HG03342 (cell line): ENCODE measurements around the gene RBP5.

Experiments
- ATAC-seq: cut with Tn5 transposase; IDR thresholded peaks from one replicate; pipeline ENCODE4 v1.9.1; 2021; ENCODE audit warnings: mild to moderate bottlenecking, moderate library complexity; ENCODE audit not compliant: unreplicated experiment

The RBP5 gene, protein sequence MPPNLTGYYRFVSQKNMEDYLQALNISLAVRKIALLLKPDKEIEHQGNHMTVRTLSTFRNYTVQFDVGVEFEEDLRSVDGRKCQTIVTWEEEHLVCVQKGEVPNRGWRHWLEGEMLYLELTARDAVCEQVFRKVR

DNA sequence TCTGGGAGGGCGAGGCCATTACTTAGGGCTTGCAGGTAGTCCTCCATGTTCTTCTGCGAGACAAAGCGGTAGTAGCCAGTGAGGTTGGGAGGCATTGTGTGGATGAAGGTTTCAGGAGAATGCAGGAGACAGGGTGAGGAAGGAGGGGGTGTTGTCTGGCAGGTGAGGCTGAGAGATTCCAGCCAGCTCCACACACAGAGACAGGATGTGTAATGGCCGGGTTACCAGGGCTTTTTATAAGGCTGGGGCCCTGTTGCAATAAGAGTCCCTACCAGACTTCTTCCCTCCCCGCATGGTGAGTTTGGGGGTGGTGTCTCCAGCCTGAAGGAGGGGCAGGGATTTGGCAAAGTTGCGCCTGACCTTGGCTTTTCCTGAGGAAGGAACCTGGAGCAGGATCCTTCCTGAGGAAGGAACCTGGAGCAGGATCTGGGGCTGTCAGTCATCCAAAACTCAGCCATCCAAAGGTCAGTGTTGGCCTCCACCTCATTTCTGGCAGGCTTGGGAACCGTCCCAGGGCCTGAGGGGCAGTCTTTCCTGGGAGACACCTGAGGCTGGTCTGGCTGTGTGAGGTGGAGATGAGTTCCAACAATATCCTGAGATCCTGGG is at the start of gene RBP5:
RBP5 (minus strand) TSS at position 209 of the 606 bp plus-strand sequence; CDS start at position 95, 114 bp downstream.
- ATAC-seq = no peak

DNA sequence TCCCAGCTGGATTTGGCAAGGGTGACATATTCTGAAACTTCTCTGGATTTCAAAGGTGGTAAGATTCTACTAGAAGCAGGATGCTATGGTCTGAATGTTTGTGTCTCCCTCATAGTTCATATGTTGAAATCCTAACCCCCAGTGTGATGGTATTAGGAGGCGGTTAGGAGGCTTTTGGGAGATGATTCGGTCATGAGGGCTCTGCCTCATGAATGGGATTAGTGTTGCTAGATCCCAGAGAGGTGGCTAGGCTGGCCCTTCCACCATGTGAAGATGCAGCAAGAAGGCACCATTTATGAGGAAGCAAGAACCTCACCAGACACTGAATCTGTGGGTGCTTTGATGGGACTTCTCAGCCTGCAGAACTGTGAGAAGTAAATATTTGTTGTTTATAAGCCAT is 49.8 kb upstream of the RBP5 start:
- no peak for ATAC-seq

DNA sequence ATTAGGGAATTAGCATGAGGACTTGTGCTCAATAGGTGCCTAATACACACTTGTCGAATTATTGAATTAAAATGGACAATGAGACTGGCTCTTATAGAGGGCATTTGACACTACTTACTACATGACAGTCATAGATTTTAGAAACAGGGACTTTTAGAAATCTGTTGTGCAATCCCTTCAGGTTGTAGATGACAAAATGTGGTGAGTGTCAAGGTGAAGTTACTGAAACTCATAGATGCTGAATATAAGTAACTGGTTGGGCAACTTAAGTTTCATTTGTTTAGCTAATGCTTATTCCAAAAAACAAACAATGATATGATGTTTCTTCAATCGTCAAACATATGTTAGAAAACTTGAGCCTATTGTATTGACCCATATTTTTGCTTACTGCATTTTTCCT is 47.9 kb upstream of the RBP5 start:
- ATAC-seq = no peak

DNA sequence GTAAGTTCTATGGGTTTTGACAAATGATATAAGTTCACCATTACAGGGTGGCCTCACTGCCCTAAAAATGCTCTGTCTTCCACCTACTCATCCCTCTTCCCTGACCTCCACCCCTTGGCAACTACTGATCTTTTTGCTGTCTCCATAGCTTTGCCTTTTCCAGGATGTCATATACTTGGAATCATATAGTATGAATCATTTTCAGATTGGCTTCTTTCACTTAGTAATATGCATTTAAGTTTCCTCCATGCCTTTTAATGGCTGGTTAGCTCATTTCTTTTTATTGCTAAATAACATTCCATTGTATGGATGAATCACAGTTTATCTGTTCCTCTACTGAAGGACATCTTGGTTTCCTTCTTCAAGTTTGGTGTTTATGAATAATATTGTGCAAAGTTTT is 46.8 kb upstream of the RBP5 start:
- no peak for ATAC-seq

DNA sequence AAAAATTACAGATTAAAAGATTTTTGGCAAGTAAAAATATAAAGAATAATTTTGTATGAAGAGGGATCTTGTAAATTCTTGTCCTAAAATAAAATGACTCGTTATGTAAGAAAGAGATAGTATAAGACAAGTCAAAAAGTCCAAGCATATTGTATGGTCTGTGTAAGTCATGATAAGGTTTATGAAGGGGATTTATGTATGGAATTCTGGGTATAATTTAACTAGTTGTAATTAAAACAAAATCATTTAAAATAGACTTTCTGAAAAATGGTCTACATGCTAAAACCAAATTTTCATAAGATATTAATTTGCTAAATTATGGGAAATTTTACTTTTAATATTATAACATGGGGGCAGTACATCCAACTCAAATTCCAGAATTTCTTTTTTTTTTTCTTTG is 43.2 kb upstream of the RBP5 start:
- ATAC-seq = no peak

DNA sequence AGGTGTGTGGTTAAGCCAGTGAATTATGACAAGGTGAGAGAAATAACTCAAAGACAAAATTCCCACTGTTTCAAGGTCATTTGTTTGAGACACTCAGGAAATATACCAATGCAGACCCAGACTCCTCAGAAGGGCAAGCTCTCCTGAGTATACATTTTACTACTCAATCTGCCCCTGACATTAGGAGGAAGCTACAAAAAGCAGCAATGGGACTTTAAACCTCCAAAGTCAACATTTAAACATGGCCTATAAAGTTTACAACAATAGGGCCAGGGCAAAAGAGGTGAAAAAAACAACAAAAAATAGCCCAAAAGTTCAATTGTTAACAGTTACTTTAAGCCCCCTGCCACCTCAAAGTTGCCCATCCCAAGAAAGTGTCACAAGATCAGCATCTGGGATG is 41.3 kb upstream of the RBP5 start:
- ATAC-seq = no peak

DNA sequence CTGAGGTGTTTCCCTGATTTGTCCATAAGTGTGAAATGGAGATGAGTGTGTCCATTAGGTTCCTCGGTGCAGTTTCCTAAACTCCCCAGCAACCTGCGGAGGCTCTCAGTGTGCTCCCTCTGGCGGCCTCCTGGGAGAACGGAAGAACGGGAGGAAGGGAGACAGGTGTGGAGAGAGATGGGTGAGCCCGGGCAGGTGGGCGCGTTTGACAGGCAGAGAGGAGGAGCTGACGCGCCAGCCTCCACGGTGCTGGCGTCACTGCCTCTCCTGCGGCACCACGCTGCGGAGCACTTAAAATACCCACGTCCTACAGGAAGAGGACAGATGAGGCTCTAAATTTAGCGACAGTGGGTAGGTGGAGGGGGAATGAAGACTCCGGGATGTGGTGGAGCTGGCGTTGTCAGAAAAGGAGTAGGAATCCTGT is 34.0 kb upstream of the RBP5 start:
- no peak for ATAC-seq

DNA sequence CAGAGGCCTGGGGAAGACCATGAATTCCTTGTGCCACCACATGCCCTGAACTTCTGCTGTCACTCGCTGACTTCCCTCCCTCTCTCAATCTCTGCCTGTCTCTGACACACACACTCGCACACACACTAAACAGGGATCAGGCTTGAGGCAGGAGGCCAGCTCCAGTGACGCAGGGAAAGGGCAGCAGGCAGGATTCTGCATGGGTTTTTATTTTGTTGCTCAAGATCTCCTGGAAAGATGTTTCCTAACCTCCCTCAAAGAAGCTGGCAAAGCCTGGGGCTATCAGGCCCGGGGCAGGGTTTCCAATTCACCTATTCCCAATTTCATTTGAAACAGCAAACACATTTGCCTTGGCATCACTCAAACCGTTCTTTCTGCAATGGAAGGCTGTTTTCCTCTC is 33.1 kb upstream of the RBP5 start:
- no peak for ATAC-seq

DNA sequence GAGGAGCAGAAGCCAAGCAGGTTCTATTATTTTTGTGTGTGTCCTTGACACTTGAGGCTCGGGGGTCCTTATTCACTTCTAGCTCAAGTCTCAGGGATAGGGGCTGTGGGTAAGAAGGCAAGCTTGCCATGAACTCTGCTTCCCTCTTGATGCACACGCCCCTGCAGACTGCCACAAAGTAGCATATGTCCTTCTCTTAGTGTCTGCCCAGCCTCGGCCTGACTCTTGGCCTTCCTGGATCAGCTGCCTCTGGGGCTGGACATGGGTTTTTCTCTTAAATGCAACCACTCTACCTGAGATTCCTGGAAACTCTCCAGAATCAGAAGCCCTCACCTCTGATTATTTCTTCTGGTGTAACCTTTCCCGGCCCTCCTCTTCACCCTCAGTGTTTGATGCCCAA is 32.6 kb upstream of the RBP5 start:
- no peak for ATAC-seq

DNA sequence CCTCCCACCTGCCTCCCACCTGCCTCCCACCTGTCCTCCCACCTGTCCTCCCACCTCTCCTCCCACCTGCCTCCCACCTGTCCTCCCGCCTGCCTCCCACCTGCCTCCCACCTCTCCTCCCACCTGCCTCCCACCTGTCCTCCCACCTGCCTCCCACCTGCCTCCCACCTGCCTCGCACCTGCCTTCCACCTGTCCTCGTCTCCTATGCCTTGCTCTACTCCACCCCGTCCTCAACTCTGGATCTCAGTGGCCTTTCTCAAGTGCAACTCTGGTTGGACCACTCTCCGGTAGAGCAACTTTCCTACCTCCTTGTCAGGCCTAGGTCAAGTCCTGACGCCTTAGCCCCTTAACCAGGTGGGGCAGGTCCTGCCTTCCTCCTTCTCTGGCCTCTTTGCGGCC is 31.5 kb upstream of the RBP5 start:
- ATAC-seq = no peak

DNA sequence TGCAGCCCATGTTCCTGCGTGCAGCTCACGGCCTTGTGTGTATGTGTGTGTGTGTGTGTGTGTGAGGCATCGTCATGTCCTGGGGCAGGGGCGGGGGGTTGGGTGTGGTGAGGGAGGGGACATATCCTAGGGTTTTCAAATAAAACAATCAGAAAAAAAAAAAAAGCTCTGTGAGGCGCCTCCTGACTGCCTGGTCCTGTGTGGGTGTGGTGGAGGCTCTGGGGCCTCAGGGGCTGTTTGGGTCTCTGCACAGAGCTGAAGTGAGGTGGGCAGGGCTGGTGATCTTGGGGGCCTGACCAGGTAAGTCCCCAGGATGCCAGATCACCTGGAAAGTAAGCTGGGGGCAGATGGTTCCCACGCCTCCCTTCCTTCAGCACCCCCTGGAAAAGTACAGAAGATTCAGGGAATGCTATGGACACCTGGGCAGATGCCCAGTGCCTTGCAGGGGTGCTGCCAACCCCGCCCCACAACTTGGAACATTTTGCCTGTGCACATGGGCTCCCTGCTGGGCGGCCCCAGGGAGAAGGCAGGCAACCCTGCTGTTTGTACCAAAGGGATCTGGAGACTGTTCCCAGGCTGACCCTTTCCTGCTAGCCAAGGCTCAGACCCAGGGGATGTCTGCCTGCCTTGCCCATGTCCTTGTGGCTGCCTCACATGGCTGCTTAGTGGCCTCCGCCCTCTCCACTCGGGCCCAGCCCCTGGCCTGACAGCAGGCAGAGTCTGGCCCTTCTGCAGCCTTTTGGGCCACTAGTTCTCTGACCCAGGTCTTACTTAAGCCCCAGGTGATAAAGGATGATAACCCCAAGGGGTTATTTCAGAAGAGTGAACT is 30.3 kb upstream of the RBP5 start:
- ATAC-seq = no peak

DNA sequence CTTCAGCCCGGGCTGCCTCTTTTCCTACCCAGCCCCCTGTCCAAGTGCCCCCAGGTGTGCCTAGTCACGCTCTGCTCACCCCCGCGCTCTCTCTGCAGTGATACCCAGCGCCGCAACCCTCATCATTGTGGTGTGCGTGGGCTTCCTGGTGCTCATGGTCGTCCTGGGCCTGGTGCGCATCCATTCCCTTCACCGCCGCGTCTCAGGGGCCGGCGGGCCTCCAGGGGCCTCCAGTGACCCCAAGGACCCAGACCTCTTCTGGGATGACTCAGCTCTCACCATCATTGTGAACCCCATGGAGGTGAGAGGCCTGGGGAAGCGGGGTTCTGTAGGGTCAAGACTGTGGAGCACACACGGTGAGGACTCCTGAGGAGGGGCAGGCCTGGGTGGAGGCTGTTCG is 28.7 kb upstream of the RBP5 start:
- ATAC-seq = no peak

DNA sequence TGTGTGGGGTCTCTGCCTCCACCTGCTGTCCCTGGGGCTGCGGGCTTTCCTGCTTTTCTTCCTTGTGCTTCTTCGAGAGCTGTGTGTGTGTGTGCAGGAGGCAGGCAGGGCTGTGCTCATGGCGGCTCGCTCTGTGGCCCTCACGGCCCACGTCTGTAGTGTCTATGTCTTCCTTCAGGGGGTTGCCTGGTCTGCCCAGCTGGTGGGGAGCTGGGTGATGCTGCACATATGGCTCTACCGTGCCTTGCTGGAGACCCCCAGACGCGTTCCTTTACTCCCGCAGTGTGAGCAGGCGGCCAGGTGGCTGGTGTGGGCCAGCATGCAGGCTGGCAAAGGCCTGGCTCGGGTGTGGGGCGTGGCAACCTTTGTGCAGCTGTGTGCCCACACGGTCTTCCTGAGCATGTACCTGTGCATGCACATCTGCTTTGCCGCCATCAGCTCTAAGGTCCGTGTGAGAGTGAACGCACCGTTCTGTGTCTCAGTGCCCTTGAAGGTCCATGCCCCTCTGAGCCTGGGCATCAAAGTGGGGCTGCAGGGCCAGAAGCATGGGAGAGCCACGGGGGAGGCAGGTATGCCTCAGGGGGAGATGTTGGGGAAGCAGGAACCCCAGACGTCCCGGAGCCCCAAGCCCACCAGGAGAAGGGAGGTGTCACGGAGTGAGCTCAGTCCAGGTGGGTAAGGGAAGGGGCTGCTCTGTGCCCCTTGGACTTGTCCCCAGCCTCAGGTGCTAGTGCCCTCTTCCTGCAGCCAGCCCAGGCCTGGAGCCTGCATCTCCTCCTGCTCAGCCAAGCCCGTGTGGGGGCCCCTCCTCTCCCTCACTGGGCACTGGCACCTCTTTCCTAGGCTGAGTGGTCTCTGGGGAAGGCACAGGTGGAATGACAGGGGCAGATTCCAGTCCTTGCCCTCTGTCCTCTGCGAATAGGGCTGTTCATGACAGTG is 27.8 kb upstream of the RBP5 start:
- ATAC-seq = no peak

DNA sequence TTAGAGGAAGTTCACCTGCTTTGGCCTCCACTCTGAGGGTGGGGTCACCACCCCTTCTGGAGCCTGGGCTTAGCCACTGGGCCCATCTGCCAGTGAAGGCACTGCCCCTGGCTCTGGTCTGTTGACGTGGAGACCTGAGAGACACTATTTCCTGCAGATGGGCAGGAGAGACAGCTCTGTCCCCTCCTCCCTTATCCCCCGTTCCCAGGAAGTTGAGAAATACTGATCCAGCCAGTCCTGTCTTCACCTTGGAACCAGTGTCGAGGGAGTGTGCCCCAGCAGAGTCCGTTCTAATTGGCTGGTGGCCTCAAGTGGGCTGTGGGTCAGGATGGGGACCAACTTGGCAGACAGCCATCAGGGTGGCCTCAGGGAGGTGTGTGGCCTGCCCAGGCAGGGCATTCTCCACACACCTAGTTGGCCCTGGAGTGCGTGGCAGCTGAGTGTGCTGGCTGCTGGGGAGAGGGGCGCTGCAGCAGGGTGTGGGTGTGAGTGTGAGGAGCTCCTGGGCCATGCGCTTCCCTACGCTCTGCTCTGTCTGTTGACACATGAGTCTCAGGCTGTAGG is 26.9 kb upstream of the RBP5 start:
- no peak for ATAC-seq

DNA sequence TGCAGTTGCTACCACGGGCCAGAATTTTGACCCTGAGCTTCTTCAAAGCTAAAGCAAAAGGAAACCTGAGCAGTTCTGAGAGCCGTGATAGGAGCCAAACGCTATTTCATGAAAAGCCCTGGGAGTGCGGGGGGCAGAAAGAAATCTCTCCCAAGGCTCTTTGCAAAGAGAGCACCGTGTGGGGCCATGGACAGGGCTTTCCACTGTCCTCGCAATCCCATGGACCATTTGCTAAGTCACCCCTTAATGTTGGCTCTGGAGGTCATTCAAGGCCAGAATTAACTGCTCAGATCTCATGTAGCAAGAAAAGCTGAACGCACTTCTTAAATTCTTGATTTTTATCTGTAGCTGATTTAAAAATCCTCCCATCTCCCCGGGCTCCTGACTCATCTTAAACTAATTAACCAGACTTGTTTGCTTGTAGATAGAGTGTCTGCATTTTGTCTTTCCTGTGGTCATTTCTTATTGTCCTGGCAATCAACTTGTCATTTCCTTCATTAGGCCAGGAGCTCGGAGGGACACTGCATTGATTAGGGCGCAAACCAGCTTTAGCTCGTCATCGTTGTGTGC is 26.3 kb upstream of the RBP5 start:
- no peak for ATAC-seq

DNA sequence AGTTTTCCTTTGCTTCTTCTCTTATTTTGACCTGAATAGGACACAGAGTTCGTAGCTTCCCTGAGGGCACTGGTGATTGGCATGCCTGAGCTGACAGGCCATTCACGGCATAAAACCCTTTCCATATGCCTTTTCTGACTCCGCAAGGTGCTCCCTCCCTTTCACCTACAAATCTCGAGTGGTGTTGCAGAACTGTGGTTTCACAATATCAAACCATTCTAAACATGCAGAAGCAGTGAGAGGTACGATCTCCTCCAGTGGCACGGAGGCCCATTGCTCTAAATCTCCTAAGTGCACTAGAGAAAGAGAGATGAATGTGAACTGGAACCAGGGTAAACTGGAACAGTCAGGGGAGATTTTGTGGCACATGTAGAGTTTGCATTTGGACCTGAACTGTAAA is 25.4 kb upstream of the RBP5 start:
- ATAC-seq = no peak

DNA sequence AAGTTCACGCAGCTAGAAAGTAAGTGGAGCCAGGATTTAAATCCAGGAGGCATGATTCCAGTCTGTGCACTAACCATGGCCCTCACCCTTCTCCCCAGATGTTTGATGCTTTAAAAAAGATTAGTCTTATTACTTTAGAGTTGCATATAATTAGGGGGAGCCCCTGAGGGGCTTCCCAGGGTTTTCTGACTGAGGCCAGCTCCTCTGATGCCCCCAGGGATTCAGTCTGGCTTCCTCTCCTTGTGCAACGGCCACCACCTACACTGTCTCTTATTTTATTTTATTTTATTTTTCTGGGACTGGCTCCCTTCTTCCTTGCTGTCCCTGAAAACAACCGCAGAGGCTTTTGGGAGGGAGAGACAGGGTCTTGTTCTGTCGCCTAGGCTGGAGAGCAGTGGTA is 24.1 kb upstream of the RBP5 start:
- ATAC-seq = no peak

DNA sequence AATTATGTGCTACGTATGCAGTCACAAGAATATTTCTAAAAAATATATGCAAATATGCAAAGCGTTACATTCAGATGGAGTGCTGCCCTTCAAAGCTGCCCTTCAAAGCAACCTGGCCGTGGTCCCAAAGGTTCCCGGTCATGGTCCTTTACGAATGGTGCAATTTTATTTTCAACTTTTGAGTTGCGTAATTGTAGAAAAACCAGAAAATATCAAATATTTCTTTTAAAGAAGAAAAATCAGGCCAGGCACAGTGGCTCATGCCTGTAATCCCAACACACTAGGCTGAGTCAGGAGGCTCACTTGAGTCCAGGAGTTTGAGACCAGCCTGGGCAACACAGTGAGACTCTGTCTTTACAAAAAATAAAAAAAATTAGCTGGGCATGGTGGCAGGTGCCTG is 22.8 kb upstream of the RBP5 start:
- ATAC-seq = no peak

DNA sequence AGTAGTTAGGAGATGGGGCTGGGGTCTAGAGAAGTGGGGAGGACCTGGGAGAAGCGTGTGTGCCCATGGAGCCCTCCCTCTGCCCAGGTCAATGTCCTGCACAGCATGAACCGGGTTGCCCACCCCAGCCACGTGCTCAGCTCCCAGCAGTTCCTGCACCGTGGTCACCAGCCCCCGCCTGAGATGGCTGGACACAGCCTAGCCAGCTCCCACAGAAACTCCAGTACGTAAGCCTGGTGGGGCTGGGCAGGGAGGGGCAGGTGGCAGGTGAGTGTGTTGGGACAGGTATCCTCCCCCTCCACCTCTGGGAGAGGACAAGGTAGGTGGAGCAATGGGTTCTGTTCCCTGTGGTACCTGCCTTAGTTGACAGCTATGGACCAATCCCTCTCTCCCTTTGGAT is 22.2 kb upstream of the RBP5 start:
- ATAC-seq = no peak

DNA sequence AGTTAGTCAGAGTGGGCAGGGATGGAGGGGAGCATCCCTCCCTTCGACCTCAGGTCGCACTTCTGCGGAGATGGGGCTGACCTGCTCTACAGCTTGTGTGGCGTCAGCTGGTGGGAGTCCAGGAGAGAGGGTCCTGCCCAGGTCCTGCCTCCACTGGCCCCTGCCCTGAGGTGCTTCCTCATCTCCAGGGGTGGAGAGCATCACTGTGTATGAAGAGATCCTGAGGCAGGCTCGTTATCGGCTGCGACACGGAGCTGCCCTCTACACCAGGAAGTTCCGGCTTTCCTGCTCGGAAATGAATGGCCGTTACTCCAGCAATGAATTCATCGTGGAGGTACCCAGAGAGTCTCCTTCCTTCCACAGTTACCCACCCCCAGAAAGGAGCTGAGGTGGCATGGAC is 21.7 kb upstream of the RBP5 start:
- ATAC-seq = no peak

DNA sequence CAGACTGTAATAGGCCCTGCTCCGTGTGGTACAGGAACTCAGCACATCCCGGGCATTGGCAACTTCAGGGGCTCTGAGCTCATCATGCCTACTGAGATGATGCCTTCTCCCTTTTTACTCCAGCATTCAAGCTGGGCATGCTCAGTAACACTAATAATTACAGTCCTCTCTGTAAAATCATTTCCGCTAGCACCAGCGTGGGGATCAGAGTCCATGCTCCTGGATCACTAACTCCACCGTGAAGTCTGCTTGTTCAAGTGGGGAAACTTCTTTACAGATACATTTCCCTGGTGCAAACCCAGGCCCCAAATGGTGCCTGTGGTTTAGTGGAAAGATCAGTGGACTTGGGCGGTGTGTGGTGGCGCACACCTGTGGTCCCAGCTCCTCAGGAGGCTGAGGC is 18.2 kb upstream of the RBP5 start:
- no peak for ATAC-seq
